HG03565 (cell line): ENCODE measurements around the gene CISD1.
"Not testable (repeated sequence)": the region's sequence is repeated elsewhere in the genome, so short reads cannot be mapped to it uniquely, and the experiment has no call there.

Source experiments
- ATAC-seq: cut with Tn5 transposase; IDR thresholded peaks from one replicate; pipeline ENCODE4 v1.9.1; 2021; ENCODE audit warnings: mild to moderate bottlenecking, moderate library complexity; ENCODE audit not compliant: unreplicated experiment

CISD1 gene

DNA sequence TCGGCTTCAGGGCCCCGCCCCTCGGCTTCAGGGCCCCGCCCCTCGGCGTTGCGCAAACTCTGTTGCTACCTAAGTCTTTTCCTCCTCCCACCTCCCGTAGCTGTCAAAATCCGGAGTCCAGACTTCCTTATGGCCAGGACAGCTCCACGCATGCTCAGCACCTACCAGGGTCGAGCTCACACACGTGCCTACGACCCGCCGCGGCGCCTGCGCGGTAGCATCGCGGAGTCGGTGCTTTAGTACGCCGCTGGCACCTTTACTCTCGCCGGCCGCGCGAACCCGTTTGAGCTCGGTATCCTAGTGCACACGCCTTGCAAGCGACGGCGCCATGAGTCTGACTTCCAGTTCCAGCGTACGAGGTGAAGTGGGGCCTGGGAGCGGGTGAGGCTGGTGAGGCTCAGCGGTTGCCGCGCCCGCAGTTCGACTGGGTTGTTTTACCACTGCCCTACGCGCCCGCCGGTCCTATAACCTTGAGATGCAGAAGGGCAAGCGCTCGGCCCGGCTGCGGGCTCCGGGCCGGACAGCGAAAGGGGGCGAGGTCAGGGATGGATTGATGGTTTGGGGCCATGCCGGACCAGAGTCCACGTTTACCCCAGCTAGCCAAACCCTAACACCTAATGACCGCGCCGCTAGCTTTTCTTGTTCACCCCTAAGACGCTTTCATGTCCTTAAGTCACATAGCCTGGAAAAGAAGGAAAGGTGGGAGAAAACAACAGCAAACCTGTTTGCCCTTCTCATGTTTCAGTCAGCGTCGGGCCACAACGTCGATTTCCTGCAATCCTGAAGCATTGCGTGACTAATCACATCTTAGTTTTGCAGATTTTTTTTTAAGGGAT, at the start of gene CISD1:
TSS of gene CISD1 (plus strand) at position 217 of the 836 bp plus-strand sequence. CDS start at position 329, 112 bp downstream.
- ATAC-seq: peak; percentile 67

DNA sequence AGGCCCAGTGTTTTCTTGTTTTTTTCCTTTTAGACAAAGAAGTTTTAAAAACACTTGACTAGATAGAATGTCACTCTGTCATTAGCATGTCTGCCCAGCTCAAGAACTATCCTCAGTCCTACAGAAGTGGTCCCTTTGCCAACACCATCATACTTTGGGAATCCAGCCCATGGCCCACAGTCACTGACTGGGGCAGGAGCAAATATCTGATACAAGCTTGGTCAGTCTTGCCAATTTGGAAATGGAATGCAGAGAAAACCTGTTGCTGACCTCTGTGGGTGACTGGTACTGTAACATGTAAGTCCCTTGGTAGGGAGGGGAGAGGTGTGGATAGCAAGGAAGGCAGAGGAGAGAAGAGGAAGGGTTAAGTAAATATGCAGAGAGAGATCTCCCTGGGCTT, 49.1 kb upstream of the CISD1 start:
- no peak for ATAC-seq

DNA sequence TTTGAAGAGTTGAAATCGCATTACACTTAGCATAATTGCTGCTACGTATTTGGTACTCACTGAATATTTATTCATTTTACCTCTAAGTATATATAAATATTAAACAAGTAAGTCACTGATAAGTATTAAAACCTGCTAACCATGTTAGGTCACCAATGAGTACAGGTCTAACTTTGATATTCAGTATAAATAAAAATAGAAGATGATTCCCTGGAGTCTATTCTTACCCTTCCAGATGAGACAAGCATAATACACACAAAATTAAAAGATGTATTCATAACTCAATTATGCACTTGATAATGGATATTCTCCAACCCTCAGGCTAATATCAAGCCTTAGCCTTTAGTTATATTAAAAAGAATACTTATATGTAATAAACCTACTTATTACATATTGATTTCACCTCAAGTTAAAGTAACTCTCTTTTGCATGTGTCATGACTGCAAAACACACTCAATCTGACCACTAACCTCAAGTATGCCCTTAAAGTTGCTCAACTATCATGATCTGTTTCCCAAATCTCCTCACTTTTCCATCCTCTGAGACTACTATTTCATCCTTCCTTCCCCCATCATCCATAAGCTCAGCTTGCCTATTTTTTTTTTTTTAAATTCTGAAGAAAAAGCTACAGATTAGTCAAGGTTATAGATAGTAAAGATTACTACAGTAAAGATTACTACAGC, 48.1 kb upstream of the CISD1 start:
- no peak for ATAC-seq

DNA sequence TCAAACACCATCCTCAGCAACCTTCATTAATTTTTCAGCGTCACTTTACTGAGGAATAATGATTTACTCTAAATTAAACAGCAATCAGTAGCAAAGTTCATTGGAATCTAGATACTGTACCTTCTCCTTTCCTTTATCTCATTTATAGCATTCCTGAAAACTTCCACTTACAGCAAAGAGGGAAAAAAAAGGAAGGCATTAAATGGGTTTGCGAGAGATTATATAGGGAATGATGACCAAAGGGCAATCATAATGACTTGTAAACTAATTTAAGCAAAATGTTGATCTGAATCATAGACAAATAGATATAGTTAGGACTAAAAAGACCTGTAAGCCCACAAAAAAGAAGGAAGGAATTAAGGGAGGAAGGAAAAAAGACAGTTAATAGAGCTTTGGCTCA, 43.3 kb upstream of the CISD1 start:
- ATAC-seq: no peak

DNA sequence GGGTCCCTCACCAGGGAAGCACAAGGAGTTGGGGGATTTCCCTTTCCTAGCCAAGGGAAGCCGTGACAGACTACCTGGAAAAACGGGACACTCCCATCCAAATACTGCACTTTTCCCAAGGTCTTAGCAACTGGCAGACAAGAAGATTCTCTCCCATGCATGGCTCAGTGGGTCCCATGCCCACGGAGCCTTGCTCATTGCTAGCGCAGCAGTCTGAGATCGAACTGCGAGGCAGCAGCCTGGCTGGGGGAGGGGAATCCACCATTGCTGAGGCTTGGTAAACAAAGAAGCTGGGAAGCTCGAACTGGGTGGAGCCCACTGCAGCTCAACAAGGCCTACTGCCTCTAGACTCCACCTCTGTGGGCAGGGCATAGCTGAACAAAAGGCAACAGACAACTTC, 39.1 kb upstream of the CISD1 start:
- not testable (repeated sequence) for ATAC-seq

DNA sequence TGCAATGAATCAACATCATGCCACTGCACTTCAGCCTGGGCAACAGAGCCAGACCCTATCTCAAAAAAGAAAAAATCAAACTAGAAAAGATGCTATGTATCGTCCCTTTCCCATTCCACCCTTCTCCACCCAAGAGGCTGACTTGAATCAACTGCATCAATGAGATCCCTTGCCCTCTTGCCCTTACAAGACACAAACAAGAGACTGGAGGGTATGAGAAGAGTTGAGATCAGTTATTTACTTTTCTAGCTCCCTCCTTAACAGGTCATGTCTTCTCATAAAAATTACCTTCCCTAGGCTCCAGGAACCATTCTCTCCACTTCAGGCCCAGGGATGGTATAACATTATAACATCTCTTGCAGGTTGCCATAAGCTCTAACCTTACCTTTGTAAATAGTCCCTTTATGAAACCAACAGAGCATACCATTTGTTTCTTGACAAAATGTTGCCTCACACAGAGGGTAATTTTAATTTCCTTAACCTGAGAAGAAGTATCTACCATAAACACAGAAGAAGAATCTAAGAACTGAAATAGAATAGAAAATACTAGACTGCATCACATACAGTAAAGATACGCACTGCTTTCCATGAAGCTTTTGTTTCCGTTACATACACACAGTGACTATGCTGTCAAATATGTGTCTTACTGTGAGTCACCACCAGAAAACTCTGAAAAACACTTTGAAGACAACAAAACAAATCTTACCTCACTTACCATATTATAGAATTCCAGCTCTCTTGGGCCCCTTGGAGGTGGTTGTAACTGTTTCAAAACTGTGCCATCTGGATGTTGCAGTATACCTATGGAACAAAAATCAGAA, 31.7 kb upstream of the CISD1 start:
- ATAC-seq: no peak

DNA sequence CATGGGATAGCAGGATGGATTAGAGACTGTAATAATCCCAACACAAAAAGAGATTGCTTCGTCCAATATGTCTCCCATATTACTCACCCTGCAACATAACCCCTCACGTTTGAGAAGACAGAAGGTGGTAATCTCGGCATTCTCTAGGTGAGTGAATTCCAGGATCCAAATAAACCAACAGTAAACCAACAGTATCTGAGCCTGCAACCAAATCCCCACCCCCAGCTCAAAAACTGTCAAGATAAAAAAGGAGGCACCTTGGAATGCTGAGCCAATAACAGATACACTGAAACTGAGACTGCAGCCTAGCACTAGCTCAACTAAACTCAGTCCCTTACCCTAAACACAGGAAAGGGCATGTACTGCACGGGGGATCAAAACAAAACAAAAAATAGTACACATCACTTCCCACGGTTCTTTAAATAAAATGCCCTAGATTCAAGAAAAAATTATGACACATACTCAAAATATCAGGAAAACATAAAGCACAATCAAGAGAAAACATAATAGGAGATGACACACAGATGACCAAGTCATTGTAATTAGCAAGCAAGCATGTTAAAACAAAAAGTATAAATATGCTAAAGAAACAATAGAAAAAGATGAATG, 29.3 kb upstream of the CISD1 start:
- no peak for ATAC-seq

DNA sequence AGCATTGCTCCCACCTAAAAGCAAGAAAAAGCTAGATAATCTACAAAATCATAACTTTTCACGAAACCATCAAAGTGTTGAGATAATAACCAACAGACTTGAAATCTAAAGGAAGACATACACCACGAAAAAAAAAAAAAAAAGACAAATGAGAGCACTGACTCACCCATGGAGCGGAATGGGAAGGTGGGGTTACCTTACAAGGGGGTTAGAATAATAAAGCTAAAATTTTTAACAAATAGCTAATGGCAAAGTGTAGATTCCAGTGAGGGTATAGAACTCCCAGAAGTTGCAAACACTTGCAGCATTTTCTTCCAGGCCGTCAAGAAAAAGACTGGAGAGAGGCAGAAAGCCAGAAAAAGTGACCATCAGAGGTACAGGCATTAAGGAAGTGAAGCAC, 28.4 kb upstream of the CISD1 start:
- no peak for ATAC-seq

DNA sequence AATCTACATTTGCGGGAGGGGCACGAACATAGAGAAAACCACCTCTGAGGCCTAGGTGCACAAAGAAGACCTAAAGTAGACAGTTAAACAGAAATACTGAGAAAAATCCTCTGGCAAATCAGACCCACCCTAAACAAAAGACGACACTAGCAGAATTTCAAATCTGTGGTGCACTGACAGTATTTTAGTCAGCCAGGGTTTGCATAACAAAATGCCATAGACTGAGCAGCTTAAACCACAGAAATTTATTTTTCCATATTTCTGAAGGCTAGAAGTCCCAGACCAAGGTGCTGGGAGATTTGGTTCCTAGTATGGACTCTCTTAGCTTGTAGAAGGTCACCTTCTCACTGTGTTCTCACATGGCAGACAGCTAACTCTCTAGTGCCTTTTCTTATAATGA, 27.6 kb upstream of the CISD1 start:
- no peak for ATAC-seq

DNA sequence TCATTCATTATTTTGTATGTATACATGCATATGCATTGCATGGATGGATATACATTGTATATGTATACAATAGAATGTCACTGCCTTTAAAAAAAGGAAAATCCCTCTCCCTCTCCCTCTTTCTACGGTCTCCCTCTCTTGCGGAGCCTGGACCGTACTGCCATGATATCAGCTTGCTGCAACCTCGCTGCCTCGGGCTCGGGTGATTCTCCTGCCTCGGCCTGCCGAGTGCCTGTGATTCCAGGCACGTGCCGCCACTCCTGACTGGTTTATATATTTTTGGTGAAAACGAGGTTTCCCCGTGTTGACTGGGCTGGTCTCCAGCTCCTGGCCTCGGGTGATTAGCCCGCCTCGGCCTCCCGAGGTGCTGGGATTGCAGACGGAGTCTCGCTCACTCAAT, 25.7 kb upstream of the CISD1 start:
- ATAC-seq: no peak

DNA sequence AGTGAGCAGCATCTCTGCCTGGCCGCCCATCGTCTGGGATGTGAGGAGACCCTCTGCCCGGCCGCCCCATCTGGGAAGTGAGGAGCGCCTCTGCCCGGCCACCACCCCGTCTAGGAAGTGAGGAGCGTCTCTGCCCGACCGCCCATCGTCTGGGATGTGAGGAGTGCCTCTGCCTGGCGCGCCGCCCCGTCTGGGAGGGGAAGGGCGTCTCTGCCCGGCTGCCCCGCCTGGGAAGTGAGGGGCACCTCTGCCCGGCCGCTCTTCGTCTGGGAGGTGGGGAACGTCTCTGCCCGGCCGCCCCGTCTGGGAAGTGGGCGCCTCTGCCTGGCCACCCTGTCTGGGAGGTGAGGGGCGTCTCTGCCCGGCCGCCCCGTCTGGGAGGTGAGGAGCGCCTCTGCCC, 25.2 kb upstream of the CISD1 start:
- ATAC-seq: not testable (repeated sequence)

DNA sequence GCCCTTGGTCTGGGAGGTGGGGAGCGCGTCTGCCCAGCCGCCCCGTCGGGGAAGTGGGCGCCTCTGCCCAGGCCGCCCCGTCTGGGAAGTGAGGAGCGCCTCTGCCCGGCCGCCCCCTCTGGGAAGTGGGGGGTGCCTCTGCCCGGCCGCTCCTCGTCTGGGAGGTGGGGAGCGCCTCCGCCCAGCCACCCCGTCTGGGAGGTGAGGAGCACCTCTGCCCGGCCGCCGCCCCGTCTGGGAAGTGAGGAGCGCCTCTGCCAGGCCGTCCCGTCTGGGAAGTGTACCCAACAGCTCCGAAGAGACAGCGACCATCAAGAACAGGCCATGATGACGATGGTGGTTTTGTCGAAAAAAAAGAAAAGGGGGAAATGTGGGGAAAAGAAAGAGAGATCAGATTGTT, 24.7 kb upstream of the CISD1 start:
- ATAC-seq: not testable (repeated sequence)

DNA sequence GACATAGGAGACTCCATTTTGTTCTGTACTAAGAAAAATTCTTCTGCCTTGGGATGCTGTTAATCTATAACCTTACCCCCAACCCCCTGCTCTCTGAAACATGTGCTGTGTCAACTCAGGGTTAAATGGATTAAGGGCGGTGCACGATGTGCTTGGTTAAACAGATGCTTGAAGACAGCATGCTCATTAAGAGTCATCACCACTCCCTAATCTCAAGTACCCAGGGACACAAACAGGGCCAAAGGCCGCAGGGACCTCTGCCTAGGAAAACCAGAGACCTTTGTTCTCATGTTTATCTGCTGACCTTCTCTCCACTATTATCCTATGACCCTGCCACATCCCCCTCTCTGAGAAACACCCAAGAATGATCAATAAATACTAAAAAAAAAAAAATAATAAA, 24.3 kb upstream of the CISD1 start:
- not testable (repeated sequence) for ATAC-seq

DNA sequence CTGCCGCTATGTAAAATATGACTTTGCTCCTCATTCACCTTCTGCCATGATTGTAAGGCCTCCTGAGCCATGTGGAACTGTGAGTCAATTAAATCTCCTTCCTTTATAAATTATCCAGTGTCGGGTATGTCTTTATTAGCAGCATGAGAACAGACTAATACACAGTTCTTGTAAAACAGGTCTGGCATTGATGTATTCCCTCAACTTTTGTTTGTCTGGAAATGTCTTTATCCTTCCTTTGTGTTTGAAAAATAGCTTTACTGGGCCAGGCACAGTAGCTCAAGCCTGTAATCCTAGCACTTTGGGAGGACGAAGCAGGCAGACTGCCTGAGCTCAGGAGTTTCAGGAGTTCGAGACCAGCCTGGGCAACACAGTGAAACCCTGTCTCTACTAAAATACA, 15.8 kb upstream of the CISD1 start:
- ATAC-seq: no peak

DNA sequence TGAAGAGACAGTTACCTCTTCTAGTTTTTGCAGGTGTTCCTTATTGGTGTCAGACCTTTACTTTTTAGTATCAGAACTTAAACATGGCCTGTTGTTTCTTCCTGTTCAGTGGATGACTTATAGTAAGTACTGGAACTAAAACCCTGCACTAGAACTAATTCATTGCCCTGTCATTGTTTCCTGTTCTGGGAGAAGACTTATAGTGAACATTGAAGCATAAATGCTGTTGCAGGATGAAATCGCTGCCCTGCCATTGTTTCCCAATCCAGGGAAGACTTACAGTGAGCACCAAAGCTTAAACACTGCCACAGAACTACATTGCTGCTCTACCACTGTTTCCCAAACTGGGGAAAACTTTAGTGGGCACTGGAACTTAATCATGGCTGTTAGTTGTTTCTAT, 14.3 kb upstream of the CISD1 start:
- ATAC-seq: no peak

DNA sequence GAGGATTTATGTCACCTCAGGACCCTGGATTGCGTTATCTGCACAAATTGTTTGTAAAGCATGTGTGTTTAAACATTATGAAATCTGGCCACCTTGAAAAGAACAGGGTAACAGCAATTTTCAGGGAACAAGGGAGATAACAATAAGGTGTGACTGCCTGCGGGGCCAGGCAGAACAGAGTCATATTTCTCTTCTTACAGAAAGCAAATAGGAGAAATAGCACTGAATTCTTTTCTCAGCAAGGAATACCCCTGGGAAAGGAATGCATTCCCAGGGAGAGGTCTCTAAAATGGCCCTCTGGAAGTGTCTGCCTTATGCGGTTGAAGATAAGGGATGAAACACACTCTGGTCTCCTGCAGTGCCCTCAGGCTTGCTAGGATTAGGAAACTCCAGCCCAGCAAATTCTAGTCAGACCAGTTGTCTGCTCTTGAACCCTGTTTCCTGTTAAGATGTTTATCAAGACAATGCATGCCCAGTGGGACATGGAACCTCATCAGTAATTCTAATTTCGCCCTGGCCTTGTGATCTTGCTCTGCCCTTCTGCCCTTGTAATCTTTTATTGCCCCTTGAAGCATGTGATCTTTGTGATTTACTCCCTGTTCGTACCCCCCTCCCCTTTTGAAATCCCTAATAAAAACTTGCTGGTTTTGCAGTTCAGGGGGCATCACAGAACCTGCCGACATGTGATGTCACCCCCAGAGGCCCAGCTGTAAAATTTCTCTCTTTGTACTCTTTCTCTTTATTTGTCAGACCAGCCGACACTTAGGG, 12.8 kb upstream of the CISD1 start:
- ATAC-seq: not testable (repeated sequence)

DNA sequence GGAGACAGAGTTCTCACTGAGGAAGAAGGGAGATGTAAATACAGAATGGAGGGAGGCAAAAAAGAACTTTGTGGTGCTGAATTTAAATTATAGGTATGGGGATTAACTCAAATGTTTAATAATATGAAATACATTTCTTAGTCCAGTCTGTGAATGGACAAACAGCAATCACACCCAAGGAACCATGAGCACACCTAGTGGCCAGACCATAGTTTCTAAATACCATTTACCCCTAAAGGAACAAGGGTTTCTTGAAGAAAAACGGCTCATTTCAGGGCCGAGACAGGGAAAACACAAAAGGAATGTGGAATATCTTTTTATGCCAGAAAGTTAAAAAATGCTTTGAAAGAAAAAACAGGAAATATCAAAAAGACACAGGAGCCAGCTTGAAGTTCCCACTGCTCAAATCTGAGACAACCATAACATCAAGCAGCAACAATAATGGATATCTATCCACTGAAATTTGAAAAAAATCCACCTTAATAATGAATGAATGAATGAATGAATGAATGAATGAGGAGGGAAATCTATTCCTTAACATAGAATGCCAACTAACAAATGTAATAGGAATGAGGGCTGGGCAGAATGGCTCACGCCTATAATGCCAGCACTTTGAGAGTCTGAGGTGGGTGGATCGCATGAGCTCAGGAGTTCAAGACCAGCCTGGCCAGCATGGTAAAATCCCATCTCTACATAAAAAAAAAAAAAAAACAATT, 9.8 kb upstream of the CISD1 start:
- no peak for ATAC-seq

DNA sequence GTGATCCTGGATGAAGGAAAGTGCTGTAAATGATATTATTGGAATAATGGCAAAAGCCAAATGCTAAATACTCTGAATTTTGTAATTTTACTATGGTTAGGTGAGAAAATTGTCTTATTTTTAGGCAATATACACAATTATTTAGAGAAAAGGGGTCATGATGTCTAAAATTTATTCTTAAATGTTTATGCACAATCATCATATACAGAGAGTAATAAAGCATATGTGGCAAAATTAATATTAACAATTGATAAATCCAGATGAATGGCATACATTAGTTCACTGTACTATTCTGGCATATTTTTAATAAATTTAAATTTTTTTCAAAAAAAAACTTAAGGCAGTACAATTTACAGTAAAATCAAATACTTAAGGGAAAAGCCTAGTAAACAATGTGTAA, 8.6 kb upstream of the CISD1 start:
- ATAC-seq: no peak

DNA sequence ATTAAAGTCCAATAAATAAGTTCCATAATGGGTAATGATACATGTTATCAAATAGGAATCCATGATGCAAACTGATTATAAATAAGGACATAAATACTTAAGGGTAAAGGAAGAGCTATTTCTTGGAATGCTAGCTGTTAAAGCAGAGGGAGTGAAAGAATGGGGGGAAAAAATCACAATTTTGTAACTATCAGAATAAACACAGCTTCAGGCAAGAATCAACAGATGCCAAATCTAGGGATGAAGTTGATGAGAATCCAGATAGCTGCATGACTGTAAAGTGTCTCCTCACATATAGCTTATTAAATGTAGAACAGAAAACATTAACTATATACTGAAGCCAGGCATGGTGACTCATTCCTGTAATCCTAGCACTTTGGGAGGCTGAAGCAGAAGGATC, 6.2 kb upstream of the CISD1 start:
- no peak for ATAC-seq

DNA sequence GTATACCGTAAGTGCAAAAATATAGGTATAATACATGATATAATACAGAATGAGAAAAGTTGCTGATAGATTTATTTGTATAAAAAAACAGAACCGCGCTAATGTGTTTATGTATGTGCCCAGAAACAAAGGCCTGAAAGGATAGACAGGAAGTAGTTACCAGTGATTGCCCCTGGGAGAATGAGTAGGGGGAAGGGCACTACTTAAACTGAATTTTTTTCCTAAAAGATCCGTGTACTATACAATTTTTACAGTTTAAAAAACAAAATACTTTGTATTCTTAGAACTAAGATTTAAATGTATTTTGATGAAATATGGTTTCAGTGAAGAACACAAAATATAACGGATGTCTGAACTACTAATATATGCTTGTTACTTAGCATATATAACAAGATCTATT, 4.2 kb upstream of the CISD1 start:
- no peak for ATAC-seq
